Ishikawa (cell line): ENCODE data around the gene PLCB4.

Experiments
- CEBPB ChIP-seq: IDR thresholded peaks from 2 replicates; pipeline ENCODE4 v1.6.1; 2012
- CREB1 ChIP-seq: IDR thresholded peaks from 2 replicates; pipeline ENCODE4 v1.6.1; 2012; ENCODE audit warnings: low read depth
- EGR1 ChIP-seq: IDR thresholded peaks from 2 replicates; pipeline ENCODE4 v1.6.1; 2012
- EP300 ChIP-seq: IDR thresholded peaks from 2 replicates; pipeline ENCODE4 v1.6.1; 2012; ENCODE audit warnings: borderline replicate concordance
- FOXM1 ChIP-seq: IDR thresholded peaks from 2 replicates; pipeline ENCODE4 v1.6.1; 2012; ENCODE audit warnings: low read depth, borderline replicate concordance
- NFIC ChIP-seq: IDR thresholded peaks from 2 replicates; pipeline ENCODE4 v1.6.1; 2012
- RAD21 ChIP-seq: IDR thresholded peaks from 2 replicates; pipeline ENCODE4 v1.6.1; 2012; ENCODE audit warnings: low read depth
- TAF1 ChIP-seq: IDR thresholded peaks from 2 replicates; pipeline ENCODE4 v1.6.1; 2012; ENCODE audit warnings: low read depth, mild to moderate bottlenecking
- TCF12 ChIP-seq: IDR thresholded peaks from 2 replicates; pipeline ENCODE4 v1.6.1; 2012; ENCODE audit warnings: low read depth
- TEAD4 ChIP-seq: IDR thresholded peaks from 2 replicates; pipeline ENCODE4 v1.6.1; 2012
- YY1 ChIP-seq: IDR thresholded peaks from 2 replicates; pipeline ENCODE4 v1.6.1; 2012; ENCODE audit warnings: low read depth
- ZBTB7A ChIP-seq: IDR thresholded peaks from 2 replicates; pipeline ENCODE4 v1.6.1; 2012; ENCODE audit warnings: low read depth
- TF ChIP-seq, protein P1 (sequence below): IDR thresholded peaks from 2 replicates; pipeline ENCODE4 v1.6.1; 2012
- TF ChIP-seq, protein P2 (sequence below): IDR thresholded peaks from 2 replicates; pipeline ENCODE4 v1.6.1; 2012
- TF ChIP-seq, protein P3 (sequence below): IDR thresholded peaks from 2 replicates; pipeline ENCODE4 v1.6.1; 2012; ENCODE audit warnings: low read depth, mild to moderate bottlenecking

Gene PLCB4

DNA sequence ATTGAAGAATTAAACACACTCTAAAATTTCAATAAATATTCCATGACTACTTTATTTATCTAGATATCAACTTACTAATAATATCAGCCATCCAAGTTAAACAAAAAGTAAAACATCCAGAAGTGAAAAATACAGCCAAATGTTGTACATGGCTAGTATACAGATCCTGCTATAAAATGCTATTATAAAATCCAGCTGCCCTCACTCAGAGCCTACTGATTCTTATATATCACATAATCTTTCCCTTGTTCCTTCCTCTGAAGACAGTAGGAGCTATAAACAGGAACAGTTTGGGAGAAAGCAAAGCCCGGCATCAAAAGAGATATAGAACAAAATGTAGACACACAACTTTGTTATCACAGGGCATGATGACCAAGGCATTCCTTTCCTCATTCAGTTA, 212.9 kb downstream of the PLCB4 start:
- TF ChIP-seq, protein P1, sequence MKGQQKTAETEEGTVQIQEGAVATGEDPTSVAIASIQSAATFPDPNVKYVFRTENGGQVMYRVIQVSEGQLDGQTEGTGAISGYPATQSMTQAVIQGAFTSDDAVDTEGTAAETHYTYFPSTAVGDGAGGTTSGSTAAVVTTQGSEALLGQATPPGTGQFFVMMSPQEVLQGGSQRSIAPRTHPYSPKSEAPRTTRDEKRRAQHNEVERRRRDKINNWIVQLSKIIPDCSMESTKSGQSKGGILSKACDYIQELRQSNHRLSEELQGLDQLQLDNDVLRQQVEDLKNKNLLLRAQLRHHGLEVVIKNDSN, result no peak
- TF ChIP-seq, protein P2, sequence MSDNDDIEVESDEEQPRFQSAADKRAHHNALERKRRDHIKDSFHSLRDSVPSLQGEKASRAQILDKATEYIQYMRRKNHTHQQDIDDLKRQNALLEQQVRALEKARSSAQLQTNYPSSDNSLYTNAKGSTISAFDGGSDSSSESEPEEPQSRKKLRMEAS, result no peak
- TF ChIP-seq RAD21 (no peak), CEBPB (no peak), EGR1 (no peak), NFIC (no peak), TEAD4 (no peak), EP300 (no peak), FOXM1 (no peak), YY1 (no peak)

DNA sequence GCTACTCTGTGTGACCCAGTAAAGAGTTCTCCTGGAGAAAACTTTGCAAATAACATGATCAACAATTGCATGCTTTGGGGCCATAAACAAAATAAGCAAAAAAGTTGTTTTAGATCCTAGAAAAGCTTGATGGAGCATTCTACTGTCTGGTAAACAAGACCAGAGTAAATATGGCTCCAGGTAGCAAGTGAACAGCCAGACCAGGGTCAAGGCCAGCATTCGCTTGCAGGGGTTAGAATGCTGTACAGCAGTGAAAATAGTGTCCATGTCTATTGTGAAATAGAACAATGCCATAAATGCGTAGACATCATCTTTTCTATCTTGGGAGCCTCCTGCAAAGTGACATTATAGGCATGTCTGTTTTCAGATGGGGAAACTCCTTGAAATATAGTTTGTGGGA, 216.7 kb downstream of the PLCB4 start:
- TF ChIP-seq, protein P1, result no peak
- no peak for TF ChIP-seq RAD21

DNA sequence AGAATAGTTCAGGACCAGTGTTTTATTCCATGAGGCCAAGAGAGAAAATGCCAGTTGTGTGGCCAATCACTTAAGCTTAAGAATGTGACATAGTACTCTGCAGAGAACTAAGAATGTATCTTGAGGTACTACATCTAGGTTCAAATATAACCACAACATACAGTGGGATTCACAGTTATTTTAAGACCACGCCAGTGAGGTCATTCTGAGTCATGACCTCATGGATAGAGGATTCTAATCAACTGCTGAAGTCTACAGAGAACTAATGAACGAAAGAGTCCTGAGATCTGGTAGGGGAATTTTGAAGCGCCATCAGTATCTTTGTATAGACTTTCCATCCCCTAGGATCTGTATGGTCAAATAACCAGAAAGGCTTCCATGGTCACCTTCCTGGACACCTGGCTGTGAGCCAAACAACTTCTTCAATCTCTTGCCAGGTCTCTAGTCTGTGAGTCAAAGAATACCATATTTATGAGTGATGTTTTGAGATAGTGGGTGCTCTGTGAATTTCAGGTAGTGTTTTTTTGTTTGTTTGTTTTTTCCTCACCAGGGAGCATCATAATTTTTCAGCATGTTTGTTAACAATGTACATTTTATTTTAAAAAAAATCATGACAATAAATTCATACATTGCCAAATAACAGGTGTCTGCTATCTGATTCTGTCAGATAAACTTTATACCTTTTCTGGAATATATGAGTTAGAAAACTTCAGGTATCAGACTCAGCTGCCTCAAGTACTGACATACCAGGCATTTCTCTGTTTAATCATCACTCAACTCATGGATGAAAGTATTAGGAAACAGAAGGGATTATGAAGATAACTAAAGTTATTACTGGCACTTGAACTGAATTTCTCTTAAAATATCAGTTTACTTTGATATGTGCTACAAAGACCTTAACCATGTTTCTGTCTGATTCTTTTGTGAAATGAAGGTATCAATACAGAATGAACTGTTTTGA, 217.9 kb downstream of the PLCB4 start:
- TF ChIP-seq NFIC, result peak; percentile 44
- TF ChIP-seq, protein P2, result no peak

DNA sequence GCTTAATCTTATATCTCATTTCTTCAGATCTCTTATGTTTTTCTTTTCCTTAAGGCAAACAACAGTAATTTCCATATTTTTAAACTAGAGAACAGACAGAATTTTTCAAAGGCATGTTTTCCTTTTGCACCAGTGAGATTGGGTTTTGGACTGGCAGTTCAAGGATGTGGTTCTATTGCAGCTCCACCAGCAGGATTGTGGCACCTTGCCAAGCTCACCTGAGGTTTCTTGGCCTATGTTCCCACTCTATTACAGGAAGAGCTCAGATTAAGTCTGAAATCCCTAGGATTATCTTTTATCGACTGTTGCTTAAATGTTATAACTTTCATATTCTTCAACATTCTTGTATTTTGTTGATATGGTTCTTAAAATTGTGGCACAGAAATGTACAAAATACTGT, 218.9 kb downstream of the PLCB4 start:
- TF ChIP-seq NFIC, result peak; percentile 63; the same call in 1 of the 2 replicates
- TF ChIP-seq, protein P1, result no peak

DNA sequence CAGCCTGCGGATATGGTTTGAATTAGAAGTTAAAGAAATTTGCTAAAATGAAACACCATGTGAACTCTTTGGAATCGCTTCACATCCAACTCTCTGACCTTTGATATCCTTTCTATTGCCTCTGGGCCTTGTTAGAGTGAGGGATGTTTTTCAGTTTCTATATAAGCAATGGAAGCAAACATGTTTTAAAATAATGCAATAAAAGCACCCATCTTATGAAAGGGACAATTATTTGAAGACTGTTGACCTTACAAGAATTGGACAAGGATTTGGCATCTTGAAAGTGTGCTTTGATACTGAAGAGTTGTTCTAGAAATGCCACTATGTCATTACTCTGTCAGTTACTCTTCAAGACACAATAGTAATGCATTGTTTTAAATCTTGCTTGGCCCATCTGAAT, 221.4 kb downstream of the PLCB4 start:
- TF ChIP-seq TCF12, result no peak

DNA sequence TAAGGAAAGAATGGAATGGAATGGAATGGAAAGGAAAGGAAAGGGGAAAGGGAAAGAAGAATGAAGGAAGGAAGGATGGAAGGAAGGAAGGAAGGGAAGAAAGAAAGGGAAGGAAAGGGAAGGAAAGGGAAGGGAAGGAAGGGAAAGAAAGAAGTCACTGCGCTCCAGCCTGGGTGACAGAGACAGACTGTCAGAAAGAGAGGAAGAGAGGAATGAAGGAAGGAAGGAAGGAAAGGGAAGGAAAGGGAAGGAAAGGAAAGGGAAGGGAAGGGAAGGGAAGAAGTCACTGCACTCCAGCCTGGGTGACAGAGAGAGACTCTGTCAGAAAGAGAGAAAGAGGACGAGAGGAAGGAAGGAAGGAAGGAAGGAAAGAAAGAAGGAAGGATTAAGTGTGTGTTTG, 224.3 kb downstream of the PLCB4 start:
- TF ChIP-seq TEAD4 (no peak), TAF1 (no peak), CREB1 (no peak), EGR1 (no peak), NFIC (no peak), YY1 (no peak), FOXM1 (no peak), TCF12 (no peak), RAD21 (no peak), EP300 (no peak), CEBPB (no peak), ZBTB7A (no peak)
- TF ChIP-seq, protein P2, result no peak
- TF ChIP-seq, protein P1, result no peak
- TF ChIP-seq, protein P3, sequence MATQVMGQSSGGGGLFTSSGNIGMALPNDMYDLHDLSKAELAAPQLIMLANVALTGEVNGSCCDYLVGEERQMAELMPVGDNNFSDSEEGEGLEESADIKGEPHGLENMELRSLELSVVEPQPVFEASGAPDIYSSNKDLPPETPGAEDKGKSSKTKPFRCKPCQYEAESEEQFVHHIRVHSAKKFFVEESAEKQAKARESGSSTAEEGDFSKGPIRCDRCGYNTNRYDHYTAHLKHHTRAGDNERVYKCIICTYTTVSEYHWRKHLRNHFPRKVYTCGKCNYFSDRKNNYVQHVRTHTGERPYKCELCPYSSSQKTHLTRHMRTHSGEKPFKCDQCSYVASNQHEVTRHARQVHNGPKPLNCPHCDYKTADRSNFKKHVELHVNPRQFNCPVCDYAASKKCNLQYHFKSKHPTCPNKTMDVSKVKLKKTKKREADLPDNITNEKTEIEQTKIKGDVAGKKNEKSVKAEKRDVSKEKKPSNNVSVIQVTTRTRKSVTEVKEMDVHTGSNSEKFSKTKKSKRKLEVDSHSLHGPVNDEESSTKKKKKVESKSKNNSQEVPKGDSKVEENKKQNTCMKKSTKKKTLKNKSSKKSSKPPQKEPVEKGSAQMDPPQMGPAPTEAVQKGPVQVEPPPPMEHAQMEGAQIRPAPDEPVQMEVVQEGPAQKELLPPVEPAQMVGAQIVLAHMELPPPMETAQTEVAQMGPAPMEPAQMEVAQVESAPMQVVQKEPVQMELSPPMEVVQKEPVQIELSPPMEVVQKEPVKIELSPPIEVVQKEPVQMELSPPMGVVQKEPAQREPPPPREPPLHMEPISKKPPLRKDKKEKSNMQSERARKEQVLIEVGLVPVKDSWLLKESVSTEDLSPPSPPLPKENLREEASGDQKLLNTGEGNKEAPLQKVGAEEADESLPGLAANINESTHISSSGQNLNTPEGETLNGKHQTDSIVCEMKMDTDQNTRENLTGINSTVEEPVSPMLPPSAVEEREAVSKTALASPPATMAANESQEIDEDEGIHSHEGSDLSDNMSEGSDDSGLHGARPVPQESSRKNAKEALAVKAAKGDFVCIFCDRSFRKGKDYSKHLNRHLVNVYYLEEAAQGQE, result no peak

DNA sequence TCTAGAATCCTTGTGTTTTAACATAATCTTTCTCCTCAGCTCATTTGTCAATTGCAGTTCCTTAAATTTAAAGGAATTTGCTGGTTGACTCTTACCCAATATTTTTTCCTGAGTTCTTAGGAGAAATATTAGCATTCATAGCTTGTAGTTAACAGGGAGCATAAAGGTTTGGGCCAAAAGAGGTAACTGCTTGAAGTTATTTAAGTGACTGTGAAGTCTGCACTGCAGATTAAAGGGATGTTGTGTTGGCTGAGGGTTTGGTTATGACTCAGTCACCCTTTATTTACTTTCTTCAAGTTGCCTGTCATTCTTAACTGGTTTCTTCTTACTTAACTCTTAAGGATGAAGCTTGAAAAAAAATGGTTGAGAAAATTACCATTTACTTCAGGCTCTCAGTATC, 225.2 kb downstream of the PLCB4 start:
- no peak for TF ChIP-seq EGR1
- TF ChIP-seq NFIC, result no peak
- no peak for TF ChIP-seq ZBTB7A
- no peak for TF ChIP-seq TAF1
- no peak for TF ChIP-seq YY1
- no peak for TF ChIP-seq TCF12
- TF ChIP-seq EP300, result no peak
- TF ChIP-seq, protein P3, result no peak
- TF ChIP-seq, protein P1, result no peak
- no peak for TF ChIP-seq RAD21
